Fibroblast of lung (primary cell): ENCODE measurements around the gene RBCK1. TPM values are rescaled to one million over a fixed set of nuclear protein-coding genes. Genes with fewer than 3 reads are reported as not detected.
A peak's percentile ranks its signal among the peaks of the same experiment; 100 is the strongest.

Experiments used
- DNase-seq, 2 donors: peaks; one replicate each; pipeline versions ENCODE4 v3.0.0 to v3.0.0-alpha.2; 2010; ENCODE audit warnings: low read depth in 2 of 2
- H2AFZ ChIP-seq: 2 replicates; pipeline ENCODE4 v1.5.1; 2012; ENCODE audit warnings: low read length, control low read depth, inconsistent platforms
- H3K27ac ChIP-seq: 2 replicates; pipeline ENCODE4 v1.5.1; 2011; ENCODE audit warnings: low read length, control low read depth; ENCODE audit not compliant: insufficient read depth
- H3K27me3 ChIP-seq: 2 replicates; pipeline ENCODE4 v1.5.1; 2011; ENCODE audit warnings: mild to moderate bottlenecking, low read length; ENCODE audit not compliant: control insufficient read depth, insufficient read depth
- H3K36me3 ChIP-seq: 2 replicates; pipeline ENCODE4 v1.5.1; 2011; ENCODE audit warnings: low read length; ENCODE audit not compliant: control insufficient read depth, insufficient read depth
- H3K4me1 ChIP-seq: 2 replicates; pipeline ENCODE4 v1.5.1; 2011; ENCODE audit warnings: low read length; ENCODE audit not compliant: control insufficient read depth, insufficient read depth; ENCODE audit errors: extremely low read depth
- H3K4me2 ChIP-seq: 2 replicates; pipeline ENCODE4 v1.5.1; 2011; ENCODE audit warnings: low read length, control low read depth; ENCODE audit not compliant: insufficient read depth; ENCODE audit errors: extremely low read depth
- H3K4me3 ChIP-seq, 4 experiments: fragments of 200-600 bp in 1 of 4; sonication (generic) in 1 of 4; replicated peaks in 1 of 4; 2 replicates each; pipeline ENCODE4 v1.5.1; 2011 to 2016; ENCODE audit warnings: low read length in 4 of 4, low read depth in 3 of 4, mild to moderate bottlenecking in 3 of 4, control low read depth in 2 of 4, inconsistent platforms in 1 of 4, mixed read lengths in 1 of 4; ENCODE audit not compliant: insufficient read depth in 1 of 4; ENCODE audit errors: control extremely low read depth in 1 of 4
- H3K79me2 ChIP-seq: 2 replicates; pipeline ENCODE4 v1.5.1; 2012; ENCODE audit warnings: mild to moderate bottlenecking, low read length, inconsistent platforms; ENCODE audit not compliant: control insufficient read depth, insufficient read depth
- H3K9ac ChIP-seq: 2 replicates; pipeline ENCODE4 v1.5.1; 2011; ENCODE audit warnings: mild to moderate bottlenecking, low read length, control low read depth; ENCODE audit not compliant: insufficient read depth
- H3K9me3 ChIP-seq: 2 replicates; pipeline ENCODE4 v1.5.1; 2012; ENCODE audit warnings: low read depth, low read length; ENCODE audit not compliant: control insufficient read depth, insufficient read depth
- H4K20me1 ChIP-seq: 2 replicates; pipeline ENCODE4 v1.5.1; 2011; ENCODE audit warnings: low read length; ENCODE audit not compliant: control insufficient read depth, insufficient read depth; ENCODE audit errors: extremely low read depth
- EZH2 ChIP-seq: IDR thresholded peaks from 2 replicates; pipeline ENCODE4 v1.5.1; 2012; ENCODE audit warnings: low read length, control low read depth, mild to moderate bottlenecking; ENCODE audit errors: missing control alignments
- polyA plus RNA-seq, 2 donors: library from polyadenylated mRNA; depleted of rRNA in 1 of 2; stranded (reverse) in 1 of 2; unstranded in 1 of 2; fragments of >200 nt; gene quantifications; 2 replicates each; pipeline ENCODE4 v1.2.1, GENCODE V29; 2011 to 2012; ENCODE audit warnings: missing spikeins in 1 of 2
- total RNA-seq: library from RNA; depleted of rRNA; stranded (reverse); fragments of >200 nt; gene quantifications from 2 replicates; pipeline ENCODE4 v1.2.1, GENCODE V29; 2014
- TF ChIP-seq, protein P1 (sequence below), 2 donors: IDR thresholded peaks in 1 of 2; conservative IDR thresholded peaks in 1 of 2; 1 replicate in 1 of 2; 2 replicates in 1 of 2; pipeline ENCODE4 v1.5.1; 2011 to 2012; ENCODE audit warnings: low read length in 2 of 2, control low read depth in 1 of 2, inconsistent platforms in 1 of 2, low read depth in 1 of 2, mild to moderate bottlenecking in 1 of 2

RBCK1 gene
- total and polyA plus RNA-seq, 2 donors (not counting 1 experiment from before 2014, with no cell fraction given), result 35.2 to 89.0 TPM

DNA sequence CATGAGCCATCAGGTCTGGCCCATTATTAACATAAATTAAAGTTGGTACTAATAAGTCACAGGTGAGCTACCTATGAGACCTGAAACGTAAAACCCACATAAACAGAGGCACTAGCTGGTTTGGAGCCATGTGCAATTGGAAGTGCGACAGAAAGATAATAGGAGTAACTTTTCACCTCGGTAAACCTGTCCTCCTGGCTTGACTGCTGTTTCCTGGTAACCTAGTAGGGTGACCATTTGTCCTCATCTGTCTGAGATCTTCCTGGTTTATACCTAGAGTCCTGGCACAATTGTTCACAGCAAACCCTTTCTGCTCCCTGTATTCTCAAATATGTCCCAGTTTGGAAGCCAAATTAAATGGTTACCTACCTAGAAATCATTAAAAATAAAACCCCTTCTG lies 46.9 kb downstream of the RBCK1 start:
- no peaks in the 10 kb centered on the region for H3K36me3 ChIP-seq
- no peak overlapping the region for H3K4me2 ChIP-seq
- no peak overlapping the region for H3K9ac ChIP-seq
- no peak for DNase-seq
- H2AFZ ChIP-seq, result no peak overlapping the region
- TF ChIP-seq, protein P1, sequence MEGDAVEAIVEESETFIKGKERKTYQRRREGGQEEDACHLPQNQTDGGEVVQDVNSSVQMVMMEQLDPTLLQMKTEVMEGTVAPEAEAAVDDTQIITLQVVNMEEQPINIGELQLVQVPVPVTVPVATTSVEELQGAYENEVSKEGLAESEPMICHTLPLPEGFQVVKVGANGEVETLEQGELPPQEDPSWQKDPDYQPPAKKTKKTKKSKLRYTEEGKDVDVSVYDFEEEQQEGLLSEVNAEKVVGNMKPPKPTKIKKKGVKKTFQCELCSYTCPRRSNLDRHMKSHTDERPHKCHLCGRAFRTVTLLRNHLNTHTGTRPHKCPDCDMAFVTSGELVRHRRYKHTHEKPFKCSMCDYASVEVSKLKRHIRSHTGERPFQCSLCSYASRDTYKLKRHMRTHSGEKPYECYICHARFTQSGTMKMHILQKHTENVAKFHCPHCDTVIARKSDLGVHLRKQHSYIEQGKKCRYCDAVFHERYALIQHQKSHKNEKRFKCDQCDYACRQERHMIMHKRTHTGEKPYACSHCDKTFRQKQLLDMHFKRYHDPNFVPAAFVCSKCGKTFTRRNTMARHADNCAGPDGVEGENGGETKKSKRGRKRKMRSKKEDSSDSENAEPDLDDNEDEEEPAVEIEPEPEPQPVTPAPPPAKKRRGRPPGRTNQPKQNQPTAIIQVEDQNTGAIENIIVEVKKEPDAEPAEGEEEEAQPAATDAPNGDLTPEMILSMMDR (conservative IDR thresholded peaks at IDR 0.05 in 1 of 2, IDR thresholded peaks at IDR 0.05 in 1 of 2; ENCODE audit: low read depth in 1 of 2, low read length in 2 of 2), result no peak
- no peak for TF ChIP-seq EZH2
- no peaks in the 10 kb centered on the region for H3K4me1 ChIP-seq
- no peaks in the 10 kb centered on the region for H3K27me3 ChIP-seq
- H3K9me3 ChIP-seq, result no peaks in the 10 kb centered on the region
- H3K4me3 ChIP-seq, result no peak overlapping the region
- no peaks in the 10 kb centered on the region for H4K20me1 ChIP-seq
- peaks cover 70% of the 10 kb centered on the region for H3K79me2 ChIP-seq
- no peak overlapping the region for H3K27ac ChIP-seq

DNA sequence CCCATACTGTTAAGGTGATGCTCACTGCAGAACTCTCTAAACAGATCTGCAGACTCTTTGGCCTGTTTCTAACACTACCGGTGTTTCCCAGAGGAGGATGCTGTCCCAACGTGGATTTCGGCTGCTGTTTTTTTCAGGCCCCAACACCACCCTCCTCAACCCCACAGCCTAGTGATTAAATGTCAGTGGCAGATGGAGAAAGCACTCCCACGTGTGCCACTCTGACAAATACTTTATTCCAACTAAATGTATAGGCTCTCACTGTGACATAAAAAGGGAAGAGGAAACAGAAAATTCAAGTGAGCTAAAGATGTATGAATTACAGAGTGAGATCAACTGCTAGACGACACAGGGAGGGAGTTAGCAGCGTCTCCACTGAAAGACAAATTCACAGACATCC lies 50.7 kb downstream of the RBCK1 start:
- Histone ChIP-seq H3K79me2 (peaks cover 64% of the 10 kb centered on the region), H3K36me3 (no peaks in the 10 kb centered on the region), H3K4me1 (peaks cover 8% of the 10 kb centered on the region), H3K9me3 (no peaks in the 10 kb centered on the region), H3K27me3 (no peaks in the 10 kb centered on the region), H2AFZ (no peak overlapping the region), H3K4me3 (no peak overlapping the region), H3K4me2 (no peak overlapping the region), H3K9ac (no peak overlapping the region), H3K27ac (no peak overlapping the region), H4K20me1 (peaks cover 2% of the 10 kb centered on the region)
- TF ChIP-seq, protein P1 (conservative IDR thresholded peaks at IDR 0.05 in 1 of 2, IDR thresholded peaks at IDR 0.05 in 1 of 2; ENCODE audit: low read depth in 1 of 2, low read length in 2 of 2), result peak in 1 of 2 donors; percentile 8
- no peak for TF ChIP-seq EZH2
- no peak for DNase-seq

DNA sequence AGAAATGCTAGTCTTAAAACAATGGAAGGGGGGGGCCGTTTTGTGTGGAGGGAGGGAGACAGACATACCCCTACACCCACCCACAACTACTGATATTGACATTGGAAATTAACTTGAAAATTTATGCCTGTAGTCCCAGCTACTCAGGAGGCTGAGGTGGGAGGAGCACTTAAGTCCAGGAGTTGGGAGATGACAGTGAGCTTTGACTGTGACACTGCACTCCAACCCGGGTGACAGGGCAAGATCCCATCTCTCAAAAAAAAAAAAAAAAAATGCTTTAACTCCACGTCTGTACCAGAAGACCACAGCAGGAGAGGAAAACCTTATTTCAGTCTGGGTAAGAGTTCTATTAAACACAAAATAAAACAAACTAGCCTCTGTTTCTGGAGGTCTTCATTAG lies 52.1 kb downstream of the RBCK1 start:
- no peak for TF ChIP-seq EZH2
- TF ChIP-seq, protein P1 (conservative IDR thresholded peaks at IDR 0.05 in 1 of 2, IDR thresholded peaks at IDR 0.05 in 1 of 2; ENCODE audit: low read depth in 1 of 2, low read length in 2 of 2), result no peak
- no peaks in the 10 kb centered on the region for H3K36me3 ChIP-seq
- no peak overlapping the region for H2AFZ ChIP-seq
- peaks cover 8% of the 10 kb centered on the region for H3K4me1 ChIP-seq
- H3K9me3 ChIP-seq, result no peaks in the 10 kb centered on the region
- no peaks in the 10 kb centered on the region for H3K27me3 ChIP-seq
- no peak overlapping the region for H3K27ac ChIP-seq
- DNase-seq, result no peak
- peak overlapping the region; percentile 85 for H3K4me2 ChIP-seq
- H3K79me2 ChIP-seq, result peaks cover 58% of the 10 kb centered on the region
- H4K20me1 ChIP-seq, result peaks cover 2% of the 10 kb centered on the region
- H3K9ac ChIP-seq, result no peak overlapping the region
- H3K4me3 ChIP-seq, result peak overlapping the region; percentile 60 to 93 (median 86)
